Activated CD8-positive, alpha-beta memory T cell treated with anti-CD3 and anti-CD28 coated beads, Interleukin-2, amount 50 U/mL, for 48 hours (primary cell): Measurements from ENCODE around the gene ARID5A.
"Not testable (repeated sequence)": the region's sequence is repeated elsewhere in the genome, so short reads cannot be mapped to it uniquely, and the experiment has no call there.

Experiments
- DNase-seq: peaks from one replicate; pipeline ENCODE4 v3.0.0-alpha.2; 2020

ARID5A gene

GRCh38 chr2:96541398-96542152 is 5.0 kb downstream of the ARID5A start:
- no peak for DNase-seq

- DNase-seq: peak; percentile 51
Measured at GRCh38 chr2:96542357-96542977, 5.9 kb downstream of the ARID5A start.

- no peak for DNase-seq
Measured at GRCh38 chr2:96546321-96546720, 9.8 kb downstream of the ARID5A start.

GRCh38 chr2:96546797-96547196 is 10.2 kb downstream of the ARID5A start:
- peak; percentile 57 for DNase-seq

- peak; percentile 53 for DNase-seq
Measured at GRCh38 chr2:96547203-96547641, 10.7 kb downstream of the ARID5A start.

GRCh38 chr2:96547731-96548171 is 11.2 kb downstream of the ARID5A start:
- peak; percentile 48 for DNase-seq

- DNase-seq: peak; percentile 55
Measured at GRCh38 chr2:96548558-96549465, 12.3 kb downstream of the ARID5A start.

- DNase-seq: no peak
Measured at GRCh38 chr2:96549466-96549785, 12.9 kb downstream of the ARID5A start.

GRCh38 chr2:96549967-96550786 is 13.6 kb downstream of the ARID5A start:
- peak; percentile 65 for DNase-seq

- peak; percentile 54 for DNase-seq
Measured at GRCh38 chr2:96550787-96551604, 14.4 kb downstream of the ARID5A start.

- DNase-seq: peak; percentile 60
Measured at GRCh38 chr2:96551605-96552314, 15.2 kb downstream of the ARID5A start.

GRCh38 chr2:96552315-96553175 is 16.0 kb downstream of the ARID5A start:
- DNase-seq: peak; percentile 67

GRCh38 chr2:96553176-96553956 is 16.8 kb downstream of the ARID5A start:
- DNase-seq: peak; percentile 72

GRCh38 chr2:96553957-96554292 is 17.4 kb downstream of the ARID5A start:
- not testable (repeated sequence) for DNase-seq

- DNase-seq: peak; percentile 88
Measured at GRCh38 chr2:96554293-96555145, 18.0 kb downstream of the ARID5A start.

- peak; percentile 57 for DNase-seq
Measured at GRCh38 chr2:96555146-96555610, 18.6 kb downstream of the ARID5A start.

- DNase-seq: peak; percentile 80
Measured at GRCh38 chr2:96556441-96557330, 20.1 kb downstream of the ARID5A start.
